ENCODE results near the gene KAT6B.
"Not testable (repeated sequence)": the region's sequence is repeated elsewhere in the genome, so short reads cannot be mapped to it uniquely, and the experiment has no call there.

DNA sequence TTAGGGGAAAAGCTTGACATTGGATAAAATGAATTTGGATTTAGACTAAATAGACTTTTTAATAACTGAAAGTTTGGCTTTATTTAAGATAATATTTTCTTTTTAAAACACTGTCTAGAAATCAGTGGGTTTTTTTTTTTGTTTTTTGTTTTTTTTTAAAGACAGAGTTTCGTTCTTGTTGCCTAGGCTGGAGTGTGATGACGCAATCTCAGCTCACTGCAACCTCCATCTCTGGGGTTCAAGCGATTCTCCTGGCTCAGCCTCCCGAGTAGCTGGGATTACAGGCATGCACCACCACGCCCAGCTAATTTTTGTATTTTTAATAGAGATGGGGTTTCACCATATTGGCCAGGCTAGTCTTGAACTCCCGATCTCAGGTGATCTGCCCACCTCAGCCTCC, 66.9 kb downstream of the KAT6B start:
- TF ChIP-seq, protein P1, sequence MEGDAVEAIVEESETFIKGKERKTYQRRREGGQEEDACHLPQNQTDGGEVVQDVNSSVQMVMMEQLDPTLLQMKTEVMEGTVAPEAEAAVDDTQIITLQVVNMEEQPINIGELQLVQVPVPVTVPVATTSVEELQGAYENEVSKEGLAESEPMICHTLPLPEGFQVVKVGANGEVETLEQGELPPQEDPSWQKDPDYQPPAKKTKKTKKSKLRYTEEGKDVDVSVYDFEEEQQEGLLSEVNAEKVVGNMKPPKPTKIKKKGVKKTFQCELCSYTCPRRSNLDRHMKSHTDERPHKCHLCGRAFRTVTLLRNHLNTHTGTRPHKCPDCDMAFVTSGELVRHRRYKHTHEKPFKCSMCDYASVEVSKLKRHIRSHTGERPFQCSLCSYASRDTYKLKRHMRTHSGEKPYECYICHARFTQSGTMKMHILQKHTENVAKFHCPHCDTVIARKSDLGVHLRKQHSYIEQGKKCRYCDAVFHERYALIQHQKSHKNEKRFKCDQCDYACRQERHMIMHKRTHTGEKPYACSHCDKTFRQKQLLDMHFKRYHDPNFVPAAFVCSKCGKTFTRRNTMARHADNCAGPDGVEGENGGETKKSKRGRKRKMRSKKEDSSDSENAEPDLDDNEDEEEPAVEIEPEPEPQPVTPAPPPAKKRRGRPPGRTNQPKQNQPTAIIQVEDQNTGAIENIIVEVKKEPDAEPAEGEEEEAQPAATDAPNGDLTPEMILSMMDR (conservative IDR thresholded peaks at IDR 0.05; ENCODE audit: low read depth, low read length), result not testable (repeated sequence)
- TF ChIP-seq EZH2 (IDR thresholded peaks at IDR 0.05; ENCODE audit: borderline replicate concordance, low read depth, low read length, poor library complexity, severe bottlenecking), result not testable (repeated sequence)

All from A673 (cell line).